ENCODE results near the gene DCUN1D3.

DNA sequence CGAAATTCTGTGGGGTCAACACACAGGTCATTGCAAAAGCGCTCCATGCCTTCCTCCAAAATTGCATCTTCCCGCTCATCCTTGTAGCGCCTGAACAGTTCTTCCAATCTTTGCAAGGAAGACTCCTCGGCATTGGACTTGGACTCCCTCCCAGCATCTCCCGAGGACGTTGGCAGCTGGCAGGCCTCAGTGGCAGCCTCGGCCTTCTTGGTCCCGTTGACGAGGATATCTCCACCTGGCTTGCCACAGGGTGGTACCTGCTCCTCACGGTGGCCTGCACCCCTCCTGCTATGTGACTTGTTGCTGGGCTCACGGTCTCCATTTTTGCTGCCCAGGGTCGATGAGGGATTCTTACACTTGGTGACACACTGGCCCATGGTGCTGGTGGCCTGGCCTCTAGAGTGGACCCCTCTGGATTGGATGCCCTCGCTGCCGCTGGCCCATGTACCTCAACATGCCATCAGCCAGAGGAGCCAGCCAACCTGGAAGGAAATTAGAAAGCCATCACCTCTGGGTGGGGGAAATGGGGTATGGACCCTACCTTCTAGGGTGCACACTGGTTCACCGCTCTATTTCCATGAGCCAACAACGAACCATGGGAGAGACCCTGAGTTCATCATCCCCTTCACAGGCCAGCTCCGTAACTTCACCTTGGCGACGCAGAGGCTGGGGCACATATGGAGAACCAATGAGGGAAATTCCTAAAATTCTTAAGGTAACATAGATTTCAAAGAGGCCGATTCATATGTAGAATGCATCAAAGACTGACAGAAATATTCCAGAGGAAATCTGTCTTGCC, 37.8 kb downstream of the DCUN1D3 start:
- TF ChIP-seq CTCF (conservative IDR thresholded peaks at IDR 0.05 in 1 of 2, IDR thresholded peaks at IDR 0.05 in 1 of 2; ENCODE audit: extremely low read depth in 1 of 2, insufficient read depth in 1 of 2, low read depth in 1 of 2, low read length in 2 of 2), result no peak
- no peak for TF ChIP-seq EZH2 (IDR thresholded peaks at IDR 0.05; ENCODE audit: borderline replicate concordance, low read length)

All from mammary epithelial cell (primary cell).